ENCODE measurements around the gene ZNF837.
"Not testable (repeated sequence)": the region's sequence is repeated elsewhere in the genome, so short reads cannot be mapped to it uniquely, and the experiment has no call there.

Gene ZNF837

GRCh38 chr19:58380662-58381459 is at the start of gene ZNF837:
TSS of gene ZNF837 (minus strand) at chr19:58381030. CDS start at chr19:58369332, 11,698 bp downstream.
- peak; percentile 85 to 98 (median 95) for DNase-seq (ENCODE audit: low read depth in 3 of 3, low spot score in 1 of 3)

- no peak for DNase-seq (ENCODE audit: low read depth in 3 of 3, low spot score in 1 of 3)
Observed at GRCh38 chr19:58429745-58430144, 48.9 kb upstream of the ZNF837 start.

GRCh38 chr19:58428617-58429016 is 47.8 kb upstream of the ZNF837 start:
- no peak for DNase-seq (ENCODE audit: low read depth in 3 of 3, low spot score in 1 of 3)

GRCh38 chr19:58417071-58417470 is 36.2 kb upstream of the ZNF837 start:
- no peak for DNase-seq (ENCODE audit: low read depth in 3 of 3, low spot score in 1 of 3)

- no peak for DNase-seq (ENCODE audit: low read depth in 3 of 3, low spot score in 1 of 3)
Observed at GRCh38 chr19:58416604-58417003, 35.8 kb upstream of the ZNF837 start.

GRCh38 chr19:58409010-58409790 is 28.4 kb upstream of the ZNF837 start:
- no peak for DNase-seq (ENCODE audit: low read depth in 3 of 3, low spot score in 1 of 3)

- DNase-seq (ENCODE audit: low read depth in 3 of 3, low spot score in 1 of 3), result peak; percentile 78 to 89 (median 85)
Observed at GRCh38 chr19:58408152-58409009, 27.6 kb upstream of the ZNF837 start, which contains the start of gene ZNF584. TSS of gene ZNF584 (plus strand) at chr19:58408649. CDS start at chr19:58409148, 499 bp downstream.

- DNase-seq (ENCODE audit: low read depth in 3 of 3, low spot score in 1 of 3), result no peak
Observed at GRCh38 chr19:58407658-58408151, 26.9 kb upstream of the ZNF837 start.

DNA sequence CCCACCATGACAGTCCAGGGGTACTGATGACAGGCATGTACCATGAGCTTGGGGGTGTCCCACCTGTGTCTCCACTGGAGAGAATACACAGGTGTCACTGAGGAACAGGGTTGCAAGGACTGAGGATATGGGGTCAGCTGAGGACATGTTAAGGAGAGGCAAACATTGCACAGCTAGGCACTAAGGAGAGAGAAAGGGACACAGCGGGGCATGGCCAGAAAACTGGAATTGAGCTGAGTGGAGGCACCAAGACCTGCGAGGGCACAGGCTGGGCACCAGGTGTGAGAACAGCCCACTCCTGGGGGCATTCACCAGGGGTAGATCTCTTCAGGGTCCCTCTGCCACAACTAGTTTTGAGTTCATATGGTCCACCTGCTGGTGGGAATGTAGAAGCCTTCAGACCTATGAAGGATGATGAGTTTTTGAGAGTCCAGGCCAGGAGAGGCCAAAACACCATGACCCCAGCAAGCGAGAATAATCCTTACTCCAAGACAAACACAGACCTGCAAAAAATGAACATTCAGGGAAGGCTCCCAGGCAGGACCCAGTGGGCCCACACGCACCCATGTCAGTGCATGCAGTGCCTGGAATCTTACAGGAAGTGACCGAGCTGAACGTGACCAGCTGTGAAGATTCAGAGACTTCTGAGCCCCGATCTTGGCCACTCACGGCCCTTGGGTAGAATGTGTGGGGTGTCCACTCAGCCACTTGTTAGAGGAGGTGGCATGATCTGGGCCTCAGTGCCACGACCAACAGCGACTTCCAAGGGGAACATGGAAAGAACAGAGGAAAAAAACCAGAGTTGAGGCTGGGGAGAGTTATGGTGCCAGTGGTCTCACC is 26.2 kb upstream of the ZNF837 start:
- no peak for DNase-seq (ENCODE audit: low read depth in 3 of 3, low spot score in 1 of 3)

DNA sequence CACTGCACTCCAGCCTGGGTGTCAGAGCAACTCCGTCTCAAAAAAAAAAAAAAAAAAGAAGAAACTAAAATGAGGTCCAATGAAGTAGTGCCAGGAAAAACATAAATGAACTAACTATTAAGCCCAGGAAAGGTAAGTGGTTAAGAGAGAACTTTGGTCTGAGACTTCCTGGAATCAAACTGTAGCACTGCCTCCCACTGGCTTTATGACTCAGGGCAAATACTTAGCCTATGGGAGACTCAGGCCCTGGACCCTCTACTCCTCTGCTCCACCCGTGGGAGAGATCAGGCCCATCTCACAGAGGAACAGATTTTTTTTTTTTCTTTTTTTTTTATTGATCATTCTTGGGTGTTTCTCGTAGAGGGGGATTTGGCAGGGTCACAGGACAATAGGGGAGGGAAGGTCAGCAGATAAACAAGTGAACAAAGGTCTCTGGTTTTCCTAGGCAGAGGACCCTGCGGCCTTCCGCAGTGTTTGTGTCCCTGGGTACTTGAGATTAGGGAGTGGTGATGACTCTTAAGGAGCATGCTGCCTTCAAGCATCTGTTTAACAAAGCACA is 23.2 kb upstream of the ZNF837 start:
- not testable (repeated sequence) for DNase-seq (ENCODE audit: low read depth in 3 of 3, low spot score in 1 of 3)

DNA sequence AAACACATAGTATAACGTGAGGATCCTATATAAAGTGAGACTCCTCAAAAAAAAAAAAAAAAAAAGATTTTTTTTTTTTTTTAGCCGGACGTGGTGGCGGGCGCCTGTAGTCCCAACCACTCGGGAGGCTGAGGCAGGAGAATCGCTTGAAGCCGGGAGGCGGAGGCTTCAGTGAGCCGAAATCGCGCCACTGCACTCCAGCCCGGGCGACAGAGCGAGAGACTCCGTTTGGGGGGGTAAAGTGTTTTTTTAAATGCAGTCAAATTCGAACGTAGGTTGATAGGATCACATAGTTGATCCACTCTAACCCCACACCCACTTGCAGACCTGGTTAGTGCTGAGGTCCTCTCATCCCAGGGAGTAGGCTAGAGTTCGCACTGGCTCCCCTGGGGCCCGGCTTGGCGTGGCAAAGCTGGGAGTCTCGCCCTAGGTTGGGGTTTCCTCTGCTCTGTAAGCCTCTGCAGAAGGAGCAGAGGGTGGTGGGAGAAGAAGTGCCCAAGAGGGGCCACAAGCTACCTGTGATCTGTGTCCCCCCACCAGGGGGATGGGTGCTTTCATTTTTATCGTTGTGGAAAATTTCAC is 21.1 kb upstream of the ZNF837 start:
- DNase-seq (ENCODE audit: low read depth in 3 of 3, low spot score in 1 of 3), result no peak

- peak; percentile 95 to 99 (median 96) for DNase-seq (ENCODE audit: low read depth in 3 of 3, low spot score in 1 of 3)
Observed at GRCh38 chr19:58400916-58401839, 20.3 kb upstream of the ZNF837 start.

DNA sequence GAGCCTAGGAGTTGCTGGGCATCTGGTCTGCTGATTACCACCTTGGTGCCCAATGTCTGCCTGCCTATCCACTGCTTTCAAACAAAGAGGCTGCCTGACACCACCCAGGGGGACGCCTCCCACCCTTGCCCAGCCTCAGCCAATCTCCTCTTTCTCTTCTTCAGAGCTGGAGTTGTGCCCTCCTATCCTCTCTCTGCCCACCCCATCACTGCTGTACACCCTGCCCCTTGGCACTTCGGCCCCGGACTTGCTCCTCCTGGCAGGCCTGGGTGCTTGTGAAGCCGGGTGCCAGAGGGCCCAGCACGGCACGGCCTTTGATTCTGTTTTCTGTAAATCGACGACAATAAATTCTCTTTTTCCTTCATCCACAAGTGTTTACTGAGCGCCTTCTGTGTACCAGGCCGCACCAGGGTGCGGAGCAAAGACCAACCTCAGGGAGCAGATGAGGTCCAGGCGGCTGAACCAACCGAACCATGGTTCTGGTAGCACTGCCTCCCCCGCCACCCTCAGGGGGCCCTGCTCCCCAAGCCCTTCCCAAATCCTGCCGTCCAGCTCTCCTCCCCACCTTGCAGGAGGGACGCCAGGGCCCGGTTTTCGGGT is 19.6 kb upstream of the ZNF837 start:
- DNase-seq (ENCODE audit: low read depth in 3 of 3, low spot score in 1 of 3), result no peak

DNA sequence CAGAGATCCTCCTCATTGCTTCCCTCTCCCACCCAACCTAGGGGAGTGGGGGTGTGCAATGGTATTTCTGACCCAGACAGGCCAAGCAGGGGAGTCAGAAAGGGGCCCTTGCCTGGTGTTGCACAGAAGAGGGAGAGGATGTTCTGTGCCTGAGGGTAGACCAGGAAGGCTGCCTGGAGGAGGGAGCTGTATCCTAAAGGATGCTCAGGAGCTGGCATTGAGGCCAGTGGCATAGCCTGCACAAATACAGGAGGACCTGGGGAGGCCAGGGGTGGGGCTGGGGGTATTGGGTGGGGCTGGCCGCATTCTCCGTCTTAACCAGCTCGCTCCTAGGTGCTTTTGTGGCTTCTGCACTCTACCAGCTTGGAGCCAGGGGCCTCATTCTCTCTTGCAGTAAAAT is 19.1 kb upstream of the ZNF837 start:
- no peak for DNase-seq (ENCODE audit: low read depth in 3 of 3, low spot score in 1 of 3)

DNA sequence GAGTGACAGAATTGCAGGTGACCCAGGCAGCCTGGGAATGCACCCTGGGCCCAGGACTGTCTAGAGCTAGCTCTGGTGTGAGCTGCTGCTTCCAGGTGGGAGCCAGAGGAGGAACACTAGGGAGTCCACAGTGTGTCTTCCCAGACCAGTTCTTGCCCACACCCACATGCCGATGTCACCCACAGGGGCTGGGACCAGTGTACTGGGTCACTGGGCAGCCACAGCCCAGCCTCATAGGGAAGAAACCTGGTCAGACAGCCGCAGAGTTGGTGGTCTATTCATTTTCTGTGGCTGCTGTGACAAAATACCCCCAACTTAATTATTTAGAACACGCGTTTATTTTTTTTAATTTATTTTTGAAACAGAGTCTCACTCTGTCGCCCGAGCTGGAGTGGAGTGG is 17.7 kb upstream of the ZNF837 start:
- no peak for DNase-seq (ENCODE audit: low read depth in 3 of 3, low spot score in 1 of 3)

DNA sequence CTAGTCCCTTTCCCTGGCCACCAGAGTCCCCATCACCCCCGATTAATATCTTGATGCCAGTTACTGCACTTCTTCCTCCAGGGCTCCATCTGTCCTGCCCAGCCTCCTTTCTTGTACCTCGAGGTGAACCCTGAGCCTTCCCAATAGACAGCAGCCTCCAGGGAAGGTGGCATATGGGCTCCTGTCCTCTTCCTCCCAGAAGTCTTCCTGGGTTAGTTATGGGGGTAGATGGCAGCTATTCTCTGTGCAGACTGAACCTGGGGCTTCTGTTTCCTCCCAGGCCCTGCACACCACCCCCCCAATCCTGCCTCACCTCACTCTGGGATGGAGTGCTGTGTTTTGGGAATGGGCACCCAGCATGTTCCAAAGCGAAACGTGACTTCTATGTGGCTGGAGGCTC is 17.3 kb upstream of the ZNF837 start:
- DNase-seq (ENCODE audit: low read depth in 3 of 3, low spot score in 1 of 3), result no peak

- no peak for DNase-seq (ENCODE audit: low read depth in 3 of 3, low spot score in 1 of 3)
Observed at GRCh38 chr19:58397533-58398037, 16.8 kb upstream of the ZNF837 start.

Data from stimulated activated CD4-positive, alpha-beta T cell treated with anti-CD3 and anti-CD28 coated beads, TNF-alpha, amount 100 ng/mL, for 1 hour (primary cell).